IPS DF 4.7 (cell line): Measurements from ENCODE around the gene KCTD3.

Experiments
- DNase-seq: peaks from one replicate; pipeline ENCODE4 v3.0.0-alpha.2; 2013; ENCODE audit warnings: low spot score; ENCODE audit errors: extremely low read depth

KCTD3 gene

DNA sequence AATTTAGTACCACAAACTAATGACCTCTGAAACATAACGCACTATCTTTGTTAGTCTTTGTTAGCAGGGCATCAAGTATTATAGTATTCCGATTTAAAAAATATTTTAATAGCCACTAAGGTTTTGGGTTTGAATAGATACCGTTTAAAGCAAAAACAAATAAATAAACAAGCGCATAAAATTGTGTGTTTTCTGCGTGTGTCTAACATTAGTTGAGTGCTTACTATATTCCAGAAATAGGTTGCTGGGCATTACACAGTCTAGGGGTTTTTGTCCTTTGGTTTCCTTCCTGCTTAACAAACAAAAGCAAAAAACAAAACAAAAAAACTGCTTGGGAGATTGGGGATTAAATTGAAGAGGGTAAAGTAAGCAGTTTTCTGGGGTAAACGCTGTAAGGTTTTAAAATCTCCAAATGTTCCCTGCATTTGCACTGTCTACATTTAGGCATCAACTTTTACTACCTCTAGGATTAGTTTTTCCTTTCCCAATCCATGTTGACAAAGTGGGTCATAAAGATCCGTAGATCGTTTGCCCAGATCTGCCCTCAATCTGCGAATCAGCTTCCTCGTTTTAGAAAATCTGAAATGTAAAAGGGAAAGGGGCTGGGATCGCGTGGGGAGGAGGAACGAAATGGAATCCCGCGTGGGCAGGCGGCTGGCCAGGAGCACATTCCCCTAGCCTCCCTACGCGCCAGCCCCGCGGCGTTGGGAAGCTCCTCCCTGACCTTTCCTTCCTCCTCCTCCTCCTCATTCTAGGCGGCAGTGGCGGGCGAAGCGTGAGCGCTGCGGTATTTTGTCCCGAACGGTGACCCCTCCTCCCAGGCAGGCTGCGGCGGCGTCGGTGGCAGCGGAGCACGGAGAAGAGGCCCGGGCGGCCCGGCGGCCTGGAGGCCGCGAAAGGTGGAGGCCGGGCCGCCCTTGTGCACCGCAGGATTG is at the start of gene KCTD3:
Gene KCTD3, plus strand, starts transcription at position 749 of the 935 bp plus-strand sequence. CDS start 382 bp downstream, outside the sequence.
- DNase-seq, result no peak

- peak; percentile 14 for DNase-seq
Measured at GRCh38 chr1:215517441-215517891, 49.6 kb upstream of the KCTD3 start.

- no peak for DNase-seq
Measured at GRCh38 chr1:215518594-215518993, 48.5 kb upstream of the KCTD3 start.

DNA sequence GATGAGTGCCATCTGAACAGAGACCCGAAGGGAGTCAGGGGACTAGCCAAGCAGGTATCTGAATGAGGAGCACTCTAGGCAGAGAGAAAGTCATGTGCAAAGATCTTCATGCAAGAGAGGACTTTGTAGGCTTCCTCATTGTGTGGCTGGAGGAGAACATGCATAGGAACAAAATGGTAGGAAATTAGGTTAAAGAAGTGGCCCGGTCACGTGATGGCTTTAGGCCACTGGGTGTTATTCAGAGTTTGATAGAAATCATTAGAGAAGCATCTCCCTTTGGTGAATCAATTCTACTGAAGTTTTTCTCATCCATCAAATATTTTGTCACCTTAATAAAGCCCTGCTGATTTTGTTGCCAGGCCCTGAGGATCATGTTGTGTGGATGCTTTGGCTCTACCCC is 45.8 kb upstream of the KCTD3 start:
- DNase-seq, result no peak

GRCh38 chr1:215523128-215523861 is 43.8 kb upstream of the KCTD3 start:
- DNase-seq, result no peak

DNA sequence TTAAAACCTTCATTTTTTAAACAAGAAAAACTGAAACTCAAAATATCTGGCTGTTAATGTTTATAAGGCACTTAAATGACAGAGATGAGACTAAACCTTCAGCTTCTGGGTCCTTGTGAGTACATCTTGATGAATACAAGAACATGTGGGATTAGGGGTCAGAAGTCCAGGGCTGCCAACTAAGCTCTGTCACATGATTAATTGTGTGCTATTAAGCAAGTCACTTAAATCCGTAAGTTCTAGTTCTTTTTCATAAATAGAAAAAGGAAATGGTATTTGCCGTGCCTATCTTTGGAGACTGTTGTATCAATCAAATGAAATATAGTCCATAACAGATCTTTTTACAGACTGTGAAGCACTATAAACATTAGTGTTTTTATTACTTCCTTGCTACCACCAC is 43.2 kb upstream of the KCTD3 start:
- DNase-seq, result no peak

- peak; percentile 22 for DNase-seq
Measured at GRCh38 chr1:215526147-215526845, 40.8 kb upstream of the KCTD3 start.

- DNase-seq, result no peak
Measured at GRCh38 chr1:215526846-215527151, 40.3 kb upstream of the KCTD3 start.

DNA sequence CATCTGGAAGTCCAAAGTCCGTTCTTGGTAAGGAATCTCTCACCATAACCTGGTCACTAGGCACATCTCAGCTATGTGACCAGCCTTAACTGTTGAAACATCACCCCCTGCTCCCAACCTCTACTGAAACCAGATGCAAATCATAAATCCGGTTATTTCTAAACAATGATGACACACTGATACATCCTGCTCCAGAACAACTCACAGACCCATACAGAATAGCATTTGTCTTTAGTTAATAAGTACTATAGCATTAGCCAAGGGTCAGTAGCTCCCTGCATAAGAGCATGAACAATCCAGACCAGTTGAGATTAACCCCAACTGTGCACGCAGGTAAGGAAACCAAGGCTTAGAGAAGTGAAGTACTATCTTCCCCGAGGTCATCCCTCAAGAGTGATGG is 38.0 kb upstream of the KCTD3 start:
- no peak for DNase-seq

DNA sequence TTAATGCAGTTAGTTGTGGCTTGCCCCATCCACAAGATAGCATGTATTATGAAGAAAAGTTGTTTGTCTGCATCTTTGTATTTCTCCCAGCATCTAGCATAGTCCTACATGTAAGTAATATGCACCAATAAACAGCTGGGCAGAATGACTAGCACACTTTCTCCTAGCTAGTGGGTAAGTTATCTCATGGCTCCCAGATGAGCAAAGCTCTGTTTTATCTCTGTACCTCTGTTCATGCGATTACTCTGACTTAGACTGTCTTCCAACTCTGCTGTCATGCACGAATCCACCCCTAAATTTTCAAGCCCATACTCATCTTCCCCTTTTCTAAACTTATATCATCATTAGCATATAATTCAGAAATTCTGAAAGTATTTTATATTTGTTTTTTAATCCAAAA is 37.5 kb upstream of the KCTD3 start:
- DNase-seq, result no peak

DNA sequence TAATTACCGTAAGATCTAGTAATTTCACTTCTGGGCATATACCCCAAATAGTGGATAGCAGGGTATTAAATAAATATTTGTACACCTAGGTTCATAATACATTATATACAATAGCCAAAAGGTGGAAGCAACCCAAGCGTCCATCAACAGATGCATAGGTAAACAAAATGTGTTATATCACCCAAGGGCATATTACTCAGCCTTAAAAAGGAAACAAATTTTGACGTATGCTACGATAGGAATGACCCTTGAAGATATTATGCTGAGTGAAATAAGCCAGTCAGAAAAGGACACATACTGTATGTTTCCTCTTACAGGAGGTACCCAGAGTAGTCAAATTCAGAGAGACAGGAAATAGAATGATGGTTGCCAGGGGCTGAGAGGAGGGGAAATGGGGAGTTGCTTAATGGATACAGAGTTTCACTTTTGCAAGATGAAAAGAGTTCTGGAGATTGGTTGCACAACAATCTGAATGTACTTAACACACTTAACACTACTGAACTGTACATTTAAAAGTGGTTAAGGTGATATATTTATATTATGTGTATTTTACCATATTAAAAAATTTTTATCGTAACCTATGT is 36.6 kb upstream of the KCTD3 start:
- no peak for DNase-seq

DNA sequence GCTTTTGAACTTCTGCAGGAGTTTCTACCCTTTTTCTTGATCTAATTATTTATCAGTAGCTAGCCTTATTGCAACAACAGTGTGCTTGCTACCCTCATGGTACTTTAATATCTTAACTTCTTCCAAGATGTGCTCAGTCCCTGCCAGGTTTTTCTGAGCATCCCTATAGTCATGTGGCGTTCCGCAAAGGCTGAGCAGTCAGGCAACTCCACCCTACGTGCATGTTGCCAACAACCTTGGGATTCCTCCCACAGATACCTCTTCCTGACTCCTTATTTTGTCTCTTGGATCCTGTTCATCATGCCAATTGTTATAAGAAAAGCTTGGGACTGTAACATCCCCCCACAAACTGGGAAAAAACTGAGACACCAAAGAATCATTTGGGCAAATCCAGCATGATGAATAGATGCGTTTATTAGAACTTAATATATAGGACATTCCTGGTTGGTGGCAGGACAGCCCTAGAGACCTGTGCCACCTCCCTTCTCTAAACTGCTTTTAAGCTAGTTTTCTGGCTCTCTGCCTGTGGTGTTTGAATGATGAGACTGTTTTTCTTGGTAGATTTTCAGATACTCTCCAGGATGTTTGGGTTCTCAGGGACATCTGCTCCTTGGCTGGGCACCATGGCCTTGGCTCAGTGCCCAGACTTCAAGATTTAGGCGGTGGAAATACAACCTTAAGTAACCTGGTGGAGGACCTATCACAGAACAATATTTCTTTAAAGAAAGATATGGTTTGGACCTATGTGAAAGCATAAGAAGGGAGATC is 27.1 kb upstream of the KCTD3 start:
- no peak for DNase-seq

DNA sequence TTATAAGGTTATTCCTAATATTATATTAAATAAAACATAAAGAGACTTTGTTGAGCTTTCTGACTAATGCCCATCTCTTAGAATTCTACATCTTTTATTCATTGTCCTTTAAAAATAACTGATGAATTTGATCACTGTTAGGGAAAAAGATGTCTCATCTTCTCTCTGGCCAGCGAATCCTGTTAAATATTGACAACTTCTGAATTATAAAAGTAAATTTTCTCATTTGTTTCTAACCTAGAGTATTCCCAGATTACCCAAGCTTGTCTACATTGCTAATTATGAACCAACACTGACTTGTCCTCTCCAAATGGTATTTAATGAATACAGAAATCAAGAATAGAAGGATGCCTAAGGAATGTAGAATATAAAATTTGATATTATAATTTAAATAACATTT is 24.8 kb upstream of the KCTD3 start:
- DNase-seq, result no peak

DNA sequence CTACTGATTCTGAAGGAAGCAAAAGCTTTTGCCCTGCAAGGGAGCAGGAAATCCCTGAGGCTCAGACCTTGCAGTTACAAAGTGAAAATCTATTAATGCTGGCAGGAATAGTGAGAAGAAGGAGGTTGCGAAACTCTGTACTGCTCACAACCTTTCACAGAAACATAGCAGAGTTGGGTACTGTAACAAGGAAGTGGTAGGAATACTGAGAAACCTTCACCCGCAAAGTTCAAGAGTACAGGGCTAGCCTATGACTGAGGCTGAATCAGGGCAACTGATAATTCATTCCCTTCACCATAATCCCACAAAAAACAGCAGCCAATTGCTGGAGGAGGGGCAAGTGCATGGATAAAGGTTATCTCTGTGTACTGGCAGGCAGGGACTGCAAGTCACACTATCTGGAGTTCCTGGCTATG is 23.9 kb upstream of the KCTD3 start:
- no peak for DNase-seq

DNA sequence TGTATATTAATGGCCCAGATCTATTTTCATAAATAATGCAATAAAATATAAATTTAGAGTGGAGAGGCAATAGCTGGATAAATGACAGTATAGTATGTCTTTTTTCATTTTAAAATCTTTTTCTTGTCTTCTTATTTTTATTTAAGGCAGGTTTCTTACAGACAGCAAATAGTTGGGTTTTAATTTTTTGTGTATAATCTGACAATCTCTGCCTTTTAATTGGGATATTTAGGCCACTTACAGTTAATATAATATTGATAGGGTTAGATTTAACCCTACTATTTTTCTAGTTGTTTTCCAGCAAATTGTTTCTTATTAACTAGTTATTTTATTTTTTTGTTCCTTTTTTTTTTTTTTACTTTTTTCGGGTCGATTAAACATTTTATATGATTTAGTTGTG is 23.3 kb upstream of the KCTD3 start:
- DNase-seq, result no peak

- DNase-seq, result no peak
Measured at GRCh38 chr1:215544566-215544965, 22.5 kb upstream of the KCTD3 start.

- DNase-seq, result no peak
Measured at GRCh38 chr1:215545096-215545495, 22.0 kb upstream of the KCTD3 start.

DNA sequence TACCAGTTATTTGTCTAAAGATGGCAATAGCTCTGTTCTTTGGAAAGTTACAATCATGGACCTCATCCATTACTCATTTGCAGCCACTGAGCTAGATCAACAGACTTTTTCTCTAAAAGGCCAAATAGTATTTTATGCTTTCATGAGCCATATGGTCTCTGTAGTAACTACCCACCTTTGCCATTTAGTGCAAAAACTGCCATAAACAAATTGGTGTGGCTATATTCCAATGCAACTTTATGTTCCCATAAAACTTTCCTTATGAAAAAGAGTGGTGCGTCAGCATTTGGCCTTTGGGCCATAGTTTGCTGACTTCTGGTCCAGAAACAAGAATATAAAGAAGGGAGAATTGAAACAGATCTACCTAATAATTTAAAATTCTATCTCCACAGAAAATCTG is 20.1 kb upstream of the KCTD3 start:
- DNase-seq, result no peak

- no peak for DNase-seq
Measured at GRCh38 chr1:215551806-215552205, 15.3 kb upstream of the KCTD3 start.

GRCh38 chr1:215554865-215555264 is 12.2 kb upstream of the KCTD3 start:
- DNase-seq, result no peak

GRCh38 chr1:215555531-215555930 is 11.6 kb upstream of the KCTD3 start:
- DNase-seq, result no peak
